Activated CD8-positive, alpha-beta T cell treated with anti-CD3 and anti-CD28 coated beads for 36 hours (primary cell): Measurements from ENCODE around the gene RHOBTB3. TPM values are rescaled to one million over a fixed set of nuclear protein-coding genes. Genes with fewer than 3 reads are reported as not detected.

ENCODE experiments used
- ATAC-seq: fragments of 200-7000 bp; cut with Tn5 transposase; one replicate; pipeline ENCODE4 v1.10.0; 2021; ENCODE audit warnings: mild to moderate bottlenecking, moderate library complexity
- CTCF ChIA-PET: fragments of 350-600 bp; sonication (Branson Sonifier 250); formaldehyde crosslinking; loops from one replicate; lab custom pipeline; 2021; ENCODE audit warnings: antibody characterized with exemption; lab: Charles Lee
- POLR2A ChIA-PET: fragments of 350-600 bp; sonication (Branson Sonifier 250); formaldehyde crosslinking; loops from one replicate; lab custom pipeline; 2021; ENCODE audit warnings: antibody characterized with exemption; lab: Charles Lee
- DNase-seq: peaks from one replicate; pipeline ENCODE4 v3.0.0-alpha.2; 2020
- H3K27ac Mint-ChIP-seq: one replicate; pipeline ENCODE4 v1.8.0; 2021; ENCODE audit warnings: mild to moderate bottlenecking, mixed read lengths
- H3K27me3 Mint-ChIP-seq: one replicate; pipeline ENCODE4 v1.8.0; 2021; ENCODE audit warnings: mixed read lengths
- H3K36me3 Mint-ChIP-seq: one replicate; pipeline ENCODE4 v1.8.0; 2021; ENCODE audit warnings: low read depth, mixed read lengths
- H3K4me1 Mint-ChIP-seq: one replicate; pipeline ENCODE4 v1.8.0; 2021; ENCODE audit warnings: low read depth, mixed read lengths
- H3K4me3 Mint-ChIP-seq: one replicate; pipeline ENCODE4 v1.8.0; 2021; ENCODE audit warnings: mild to moderate bottlenecking, moderate library complexity, mixed read lengths
- H3K9me3 Mint-ChIP-seq: one replicate; pipeline ENCODE4 v1.8.0; 2021; ENCODE audit warnings: mixed read lengths
- intact Hi-C: fragments of 100-400 bp; cut with micrococcal nuclease; formaldehyde crosslinking; loops from one replicate; pipeline ENCODE4 v1.10.0; 2022
- total RNA-seq, 2 experiments: library from RNA; stranded (reverse); gene quantifications; one replicate each; pipeline ENCODE4 v1.2.3, GENCODE V29; 2021
- TF ChIP-seq, protein P1 (sequence below): fragments of 200-600 bp; IDR thresholded peaks from one replicate; pipeline ENCODE4 v1.8.0; 2022; ENCODE audit warnings: antibody characterized with exemption, mild to moderate bottlenecking

The RHOBTB3 gene
- total RNA-seq, 2 experiments from 2014 or later, result 0.50 to 1.1 TPM

DNA sequence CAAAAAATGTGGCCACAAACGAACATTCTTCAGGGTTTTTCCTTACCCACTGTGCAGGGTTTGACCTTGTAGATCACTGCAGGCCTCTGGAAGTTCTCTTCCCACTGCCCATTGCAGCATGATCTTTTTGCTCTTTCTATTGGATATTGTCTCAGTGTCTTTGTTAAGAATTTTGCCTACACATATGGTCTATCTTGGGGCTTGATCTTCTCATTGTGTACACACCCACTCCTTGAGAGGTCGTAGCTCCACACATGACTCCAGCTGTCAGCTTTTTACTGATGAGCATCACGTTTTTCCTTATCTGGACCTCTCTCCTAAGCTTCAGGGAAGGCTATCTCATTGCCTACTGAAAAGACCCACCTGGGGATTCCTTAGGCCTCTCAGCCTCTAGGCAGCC is 94.4 kb downstream of the RHOBTB3 start:
- no peak for DNase-seq
- POLR2A ChIA-PET, result interaction anchor here (1.1 to 2.2 kb wide), 2 partner anchors 9 to 14 kb away, joined by 3 to 11 read pairs; no protein-coding TSS in a partner anchor
- CTCF ChIA-PET, result interaction anchor here (0.8 to 8.3 kb wide), 4 partner anchors 9 to 44 kb away, joined by 3 to 94 read pairs (median 10); no protein-coding TSS in a partner anchor
- Mint-ChIP-seq H3K36me3 (no peaks in the 10 kb centered on the region), H3K27me3 (no peaks in the 10 kb centered on the region), H3K4me1 (peaks cover 33% of the 10 kb centered on the region), H3K9me3 (no peaks in the 10 kb centered on the region), H3K27ac (peak overlapping the region; percentile 38), H3K4me3 (no peak overlapping the region)
- intact Hi-C loops, result no loop called here
- no peak for ATAC-seq
- TF ChIP-seq, protein P1, sequence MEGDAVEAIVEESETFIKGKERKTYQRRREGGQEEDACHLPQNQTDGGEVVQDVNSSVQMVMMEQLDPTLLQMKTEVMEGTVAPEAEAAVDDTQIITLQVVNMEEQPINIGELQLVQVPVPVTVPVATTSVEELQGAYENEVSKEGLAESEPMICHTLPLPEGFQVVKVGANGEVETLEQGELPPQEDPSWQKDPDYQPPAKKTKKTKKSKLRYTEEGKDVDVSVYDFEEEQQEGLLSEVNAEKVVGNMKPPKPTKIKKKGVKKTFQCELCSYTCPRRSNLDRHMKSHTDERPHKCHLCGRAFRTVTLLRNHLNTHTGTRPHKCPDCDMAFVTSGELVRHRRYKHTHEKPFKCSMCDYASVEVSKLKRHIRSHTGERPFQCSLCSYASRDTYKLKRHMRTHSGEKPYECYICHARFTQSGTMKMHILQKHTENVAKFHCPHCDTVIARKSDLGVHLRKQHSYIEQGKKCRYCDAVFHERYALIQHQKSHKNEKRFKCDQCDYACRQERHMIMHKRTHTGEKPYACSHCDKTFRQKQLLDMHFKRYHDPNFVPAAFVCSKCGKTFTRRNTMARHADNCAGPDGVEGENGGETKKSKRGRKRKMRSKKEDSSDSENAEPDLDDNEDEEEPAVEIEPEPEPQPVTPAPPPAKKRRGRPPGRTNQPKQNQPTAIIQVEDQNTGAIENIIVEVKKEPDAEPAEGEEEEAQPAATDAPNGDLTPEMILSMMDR, result no peak

DNA sequence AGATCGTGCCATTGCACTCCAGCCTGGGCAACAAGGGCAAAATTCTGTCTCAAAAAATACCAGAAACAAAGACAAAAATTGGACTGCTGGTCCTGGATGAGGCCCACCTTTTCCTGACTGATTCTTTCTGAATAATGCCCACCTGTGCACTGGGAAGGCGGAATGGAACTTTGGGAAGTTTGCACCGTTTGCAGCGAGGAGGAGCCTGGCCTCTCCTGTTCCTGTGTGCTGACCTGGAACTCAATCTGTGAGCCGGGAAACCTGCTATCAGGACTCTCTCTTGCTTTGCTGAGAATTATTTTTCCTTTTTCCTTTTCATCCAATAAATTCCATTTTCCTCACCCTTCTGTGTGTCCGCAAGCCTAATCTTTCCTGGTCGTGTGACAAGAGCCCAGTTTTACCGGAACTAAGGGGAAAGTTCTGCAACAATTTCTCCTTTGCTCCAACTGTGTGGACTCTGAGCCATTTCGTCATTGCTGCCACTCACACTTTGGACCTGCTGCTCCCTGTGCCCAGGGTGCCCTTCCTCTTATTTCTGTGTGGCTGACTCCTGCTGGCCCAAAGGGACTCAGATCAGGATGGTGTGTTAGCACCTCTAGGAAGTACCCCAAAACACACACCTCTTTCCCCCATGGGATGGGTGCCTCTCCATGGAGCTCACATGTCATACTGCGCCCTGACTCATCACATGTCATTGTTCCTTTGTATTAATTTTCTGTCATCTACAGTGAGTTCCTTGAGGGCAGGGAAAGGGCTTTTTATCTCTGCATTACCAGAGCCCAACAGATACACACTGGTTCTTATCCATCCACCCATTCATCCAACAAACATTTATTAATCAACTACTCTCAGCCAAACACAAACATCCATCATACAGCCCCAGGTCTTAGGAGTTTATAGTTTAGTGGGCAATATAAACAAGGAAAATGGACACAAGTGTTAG is 96.1 kb downstream of the RHOBTB3 start:
- intact Hi-C loops, result no loop called here
- Mint-ChIP-seq H3K27ac (no peak overlapping the region), H3K27me3 (no peaks in the 10 kb centered on the region), H3K4me1 (peaks cover 30% of the 10 kb centered on the region), H3K4me3 (no peak overlapping the region), H3K9me3 (no peaks in the 10 kb centered on the region), H3K36me3 (no peaks in the 10 kb centered on the region)
- TF ChIP-seq, protein P1, result no peak
- POLR2A ChIA-PET, result no interaction called here
- DNase-seq (no peak), ATAC-seq (no peak)
- CTCF ChIA-PET, result interaction anchor here (1.3 to 2.2 kb wide), 2 partner anchors 15 to 46 kb away, joined by 3 to 12 read pairs; no protein-coding TSS in a partner anchor

DNA sequence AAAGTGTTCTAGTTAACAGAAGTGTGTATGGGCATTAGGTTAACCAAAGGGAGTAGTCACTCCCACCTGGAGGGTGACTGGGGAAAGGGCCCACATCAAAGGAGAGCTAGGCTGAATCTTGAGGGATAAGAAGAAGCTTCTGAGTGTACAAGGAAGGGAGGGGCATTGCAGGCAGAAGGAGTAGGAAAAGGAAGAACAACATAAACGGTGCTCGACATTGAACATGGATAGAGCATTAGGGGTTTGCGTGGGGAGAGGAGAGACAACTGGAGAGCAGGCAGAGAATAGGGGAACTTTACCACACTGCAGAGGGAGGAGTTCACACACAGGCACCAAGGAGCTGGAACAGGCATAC is 96.7 kb downstream of the RHOBTB3 start:
- Mint-ChIP-seq H3K9me3 (no peaks in the 10 kb centered on the region), H3K27me3 (no peaks in the 10 kb centered on the region), H3K4me1 (peaks cover 31% of the 10 kb centered on the region), H3K36me3 (no peaks in the 10 kb centered on the region), H3K4me3 (no peak overlapping the region), H3K27ac (no peak overlapping the region)
- POLR2A ChIA-PET, result interaction anchor here (0.8 kb wide), 1 partner anchor 9 kb away, joined by 3 read pairs; no protein-coding TSS in a partner anchor
- CTCF ChIA-PET, result interaction anchor here (1.3 to 2.2 kb wide), 2 partner anchors 14 to 47 kb away, joined by 3 to 12 read pairs; no protein-coding TSS in a partner anchor
- TF ChIP-seq, protein P1, result no peak
- no peak for DNase-seq
- no peak for ATAC-seq
- intact Hi-C loops, result no loop called here

DNA sequence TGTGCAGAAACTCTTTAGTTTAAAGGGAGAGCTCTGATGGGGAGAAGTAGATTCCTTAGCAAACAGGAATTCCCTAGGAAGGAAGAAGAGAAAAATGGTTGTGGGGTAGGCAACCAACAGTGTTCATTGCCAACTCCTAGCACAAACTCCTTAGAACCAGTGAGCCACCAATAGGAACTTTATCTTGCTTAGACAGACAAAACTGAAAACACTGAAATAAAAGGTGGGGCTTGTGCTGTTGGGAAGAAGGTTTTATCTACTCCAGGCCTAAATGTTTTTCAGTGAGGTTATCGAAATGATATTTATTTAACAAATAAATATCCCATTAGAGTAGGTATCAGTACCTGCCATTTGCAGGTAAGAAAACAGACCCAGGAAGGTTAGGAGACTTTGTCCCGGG is 99.1 kb downstream of the RHOBTB3 start:
- H3K27ac Mint-ChIP-seq, result peak overlapping the region; percentile 32
- TF ChIP-seq, protein P1, result no peak
- intact Hi-C loops, result no loop called here
- no peak for DNase-seq
- H3K36me3 Mint-ChIP-seq, result no peaks in the 10 kb centered on the region
- peaks cover 24% of the 10 kb centered on the region for H3K4me1 Mint-ChIP-seq
- no peak overlapping the region for H3K4me3 Mint-ChIP-seq
- CTCF ChIA-PET, result interaction anchor here (3.5 kb wide), 1 partner anchor 48 kb away, joined by 22 read pairs; no protein-coding TSS in a partner anchor
- no peaks in the 10 kb centered on the region for H3K27me3 Mint-ChIP-seq
- POLR2A ChIA-PET, result interaction anchor here (0.6 kb wide), 1 partner anchor 245 kb away, joined by 3 read pairs; no protein-coding TSS in a partner anchor
- no peaks in the 10 kb centered on the region for H3K9me3 Mint-ChIP-seq
- no peak for ATAC-seq
